ENCODE data around the gene CLSTN1. TPM values are rescaled to one million over a fixed set of nuclear protein-coding genes. Genes with fewer than 3 reads are reported as not detected.
"Not testable (repeated sequence)": the region's sequence is repeated elsewhere in the genome, so short reads cannot be mapped to it uniquely, and the experiment has no call there.

CLSTN1 gene
- total RNA-seq, 1 experiment from 2014 or later: 100 TPM

GRCh38 chr1:9714257-9714718, 109.5 kb downstream of the CLSTN1 start:
- Mint-ChIP-seq H3K27me3 (ENCODE audit: low read depth) (no peaks in the 10 kb centered on the region), H3K9me3 (no peaks in the 10 kb centered on the region), H3K4me3 (peak overlapping the region in 1 of 2 experiments; percentile 73; a peak in 4 of 5 replicates), H3K4me1 (peaks cover 28 to 36% of the 10 kb centered on the region in 2 experiments), H3K36me3 (ENCODE audit: insufficient read depth in 1 of 3, low read depth in 3 of 3) (peaks cover 2 to 20% (median 12%) of the 10 kb centered on the region in 3 experiments; a peak in 3 of 7 replicates), H3K27ac (peak overlapping the region; percentile 87 to 97 (median 96); a peak in 6 of 7 replicates)
- no peak overlapping the region for H3K4ac ChIP-seq (ENCODE audit: low read depth, low read length)
- H3K27me3 ChIP-seq (ENCODE audit: insufficient read depth, low read length): no peaks in the 10 kb centered on the region
- H2BK12ac ChIP-seq (ENCODE audit: insufficient read length, low read depth, low read length): no peak overlapping the region
- TF ChIP-seq CTCF (conservative IDR thresholded peaks at IDR 0.05): no peak
- H3K14ac ChIP-seq (ENCODE audit: insufficient read depth, low read length): no peak overlapping the region
- no peak overlapping the region for H4K91ac ChIP-seq (ENCODE audit: insufficient read length, low read depth, low read length)
- H2BK120ac ChIP-seq (ENCODE audit: low read depth, low read length, poor library complexity, severe bottlenecking): no peak overlapping the region
- no peak overlapping the region for H2AK5ac ChIP-seq (ENCODE audit: insufficient read length, low read length)
- H3K79me1 ChIP-seq (ENCODE audit: insufficient read depth, low read depth, low read length, poor library complexity, severe bottlenecking): no peaks in the 10 kb centered on the region
- no peaks in the 10 kb centered on the region for H3K79me2 ChIP-seq (ENCODE audit: insufficient read depth, low read length)
- peaks cover 3% of the 10 kb centered on the region for H3K23me2 ChIP-seq (ENCODE audit: insufficient read length, low read depth, low read length, poor library complexity, severe bottlenecking)
- WGBS (ENCODE audit: extremely low coverage, insufficient read length, low lambda C conversion rate): no CpG with 5 or more reads among the region's 6 CpGs
- H2BK20ac ChIP-seq (ENCODE audit: low read depth, low read length, poor library complexity, severe bottlenecking): no peak overlapping the region
- H3K23ac ChIP-seq (ENCODE audit: insufficient read length, low read depth, low read length): no peak overlapping the region
- no peak overlapping the region for H4K5ac ChIP-seq (ENCODE audit: insufficient read length, low read depth, low read length)
- H3K9me3 ChIP-seq (ENCODE audit: control insufficient read depth, low read depth, low read length): no peaks in the 10 kb centered on the region
- H3K4me2 ChIP-seq (ENCODE audit: insufficient read depth, insufficient read length, low read length): peak overlapping the region; percentile 0
- no peak overlapping the region for H3K56ac ChIP-seq (ENCODE audit: insufficient read length, low read depth, low read length)
- no peak overlapping the region for H3K27ac ChIP-seq (ENCODE audit: insufficient read length, low read depth, low read length)
- H3K9ac ChIP-seq (ENCODE audit: extremely low read depth, insufficient read length, low read length): no peak overlapping the region
- peaks cover 3% of the 10 kb centered on the region; the same call in 1 of the 2 replicates for H3K4me1 ChIP-seq (ENCODE audit: insufficient read depth, low read length)
- H3K18ac ChIP-seq (ENCODE audit: insufficient read length, low read depth, low read length): no peak overlapping the region
- no peak overlapping the region for H2AFZ ChIP-seq (ENCODE audit: low read length)
- DNase-seq: peak; percentile 88
- no peak overlapping the region for H2BK5ac ChIP-seq (ENCODE audit: insufficient read length, low read length)
- no peaks in the 10 kb centered on the region for H4K20me1 ChIP-seq (ENCODE audit: control insufficient read depth, insufficient read depth, insufficient read length)
- H3T11ph ChIP-seq (ENCODE audit: low read length): no peak overlapping the region
- H4K8ac ChIP-seq (replicated peaks; ENCODE audit: insufficient read length, low read depth, low read length): no peak overlapping the region
- H2BK15ac ChIP-seq (ENCODE audit: low read depth, low read length): no peak overlapping the region

DNA sequence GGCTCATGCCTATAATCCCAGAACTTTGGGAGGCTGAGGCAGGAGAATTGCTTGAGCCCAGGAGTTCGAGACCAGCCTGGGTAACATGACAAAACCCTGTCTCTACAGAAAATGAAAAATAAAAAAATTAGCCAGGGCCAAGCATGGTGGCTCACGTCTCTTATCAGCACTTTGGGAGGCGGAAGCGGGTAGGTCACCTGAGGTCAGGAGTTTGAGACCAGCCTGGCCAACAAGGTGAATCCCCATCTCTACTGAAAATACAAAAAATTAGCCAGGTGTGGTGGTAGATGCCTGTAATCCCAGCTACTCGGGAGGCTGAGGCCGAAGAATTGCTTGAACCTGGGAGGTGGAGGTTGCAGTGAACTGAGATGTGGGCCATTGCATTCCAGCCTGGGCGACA, 111.0 kb downstream of the CLSTN1 start:
- H3K4me2 ChIP-seq (ENCODE audit: insufficient read depth, insufficient read length, low read length): not testable (repeated sequence)

More for the DNA sequence above, 111.0 kb downstream of the CLSTN1 start:
- not testable (repeated sequence) for H3K27ac Mint-ChIP-seq; H4K91ac ChIP-seq (ENCODE audit: insufficient read length, low read depth, low read length); H3K9me3 ChIP-seq (ENCODE audit: control insufficient read depth, low read depth, low read length); H3K27ac ChIP-seq (ENCODE audit: insufficient read length, low read depth, low read length); H4K20me1 ChIP-seq (ENCODE audit: control insufficient read depth, insufficient read depth, insufficient read length); H2BK120ac ChIP-seq (ENCODE audit: low read depth, low read length, poor library complexity, severe bottlenecking); H3K23ac ChIP-seq (ENCODE audit: insufficient read length, low read depth, low read length); H4K8ac ChIP-seq (replicated peaks; ENCODE audit: insufficient read length, low read depth, low read length); H3K4ac ChIP-seq (ENCODE audit: low read depth, low read length); H3K9ac ChIP-seq (ENCODE audit: extremely low read depth, insufficient read length, low read length); H4K5ac ChIP-seq (ENCODE audit: insufficient read length, low read depth, low read length); H3K79me1 ChIP-seq (ENCODE audit: insufficient read depth, low read depth, low read length, poor library complexity, severe bottlenecking); H3K79me2 ChIP-seq (ENCODE audit: insufficient read depth, low read length); H2BK5ac ChIP-seq (ENCODE audit: insufficient read length, low read length); H2BK12ac ChIP-seq (ENCODE audit: insufficient read length, low read depth, low read length); H3K23me2 ChIP-seq (ENCODE audit: insufficient read length, low read depth, low read length, poor library complexity, severe bottlenecking); H3K27me3 ChIP-seq (ENCODE audit: insufficient read depth, low read length); H2BK20ac ChIP-seq (ENCODE audit: low read depth, low read length, poor library complexity, severe bottlenecking); H3K56ac ChIP-seq (ENCODE audit: insufficient read length, low read depth, low read length); H2BK15ac ChIP-seq (ENCODE audit: low read depth, low read length); DNase-seq; H2AK5ac ChIP-seq (ENCODE audit: insufficient read length, low read length); H3K4me1 ChIP-seq (ENCODE audit: insufficient read depth, low read length); H3K9me3 Mint-ChIP-seq; H3K4me3 Mint-ChIP-seq; H3K27me3 Mint-ChIP-seq (ENCODE audit: low read depth); H3T11ph ChIP-seq (ENCODE audit: low read length); H3K18ac ChIP-seq (ENCODE audit: insufficient read length, low read depth, low read length); H3K14ac ChIP-seq (ENCODE audit: insufficient read depth, low read length); H2AFZ ChIP-seq (ENCODE audit: low read length)
- H3K4me1 Mint-ChIP-seq: peaks cover 25 to 32% of the 10 kb centered on the region in 2 experiments
- H3K36me3 Mint-ChIP-seq (ENCODE audit: insufficient read depth in 1 of 3, low read depth in 3 of 3): peaks cover 2 to 17% (median 12%) of the 10 kb centered on the region in 3 experiments; a peak in 3 of 7 replicates
- WGBS (ENCODE audit: extremely low coverage, insufficient read length, low lambda C conversion rate): no CpG with 5 or more reads among the region's 7 CpGs
